NT2/D1 (cell line): ENCODE measurements around the gene TAS2R7.

Experiments
- DNase-seq: peaks from one replicate; pipeline ENCODE4 v3.0.0-alpha.2; 2011; ENCODE audit warnings: low read depth, low spot score
- H3K27me3 ChIP-seq: 2 replicates; pipeline ENCODE4 v1.6.0; 2011; ENCODE audit warnings: mild to moderate bottlenecking; ENCODE audit not compliant: insufficient read length, insufficient read depth
- H3K36me3 ChIP-seq: 2 replicates; pipeline ENCODE4 v1.6.1; 2011; ENCODE audit warnings: mild to moderate bottlenecking, low read length, mixed read lengths; ENCODE audit not compliant: insufficient read depth, insufficient read length
- H3K4me1 ChIP-seq: 2 replicates; pipeline ENCODE4 v1.5.1; 2011; ENCODE audit not compliant: insufficient read depth, insufficient read length
- H3K4me3 ChIP-seq: 2 replicates; pipeline ENCODE4 v1.5.1; 2011; ENCODE audit warnings: low read depth; ENCODE audit not compliant: insufficient read length
- H3K9ac ChIP-seq: 2 replicates; pipeline ENCODE4 v1.6.0; 2011; ENCODE audit warnings: low read depth; ENCODE audit not compliant: insufficient read length
- H3K9me3 ChIP-seq: 2 replicates; pipeline ENCODE4 v1.5.1; 2011; ENCODE audit warnings: mild to moderate bottlenecking, low read length; ENCODE audit not compliant: insufficient read depth
- SUZ12 ChIP-seq: IDR thresholded peaks from 2 replicates; pipeline ENCODE4 v1.6.1; 2011; ENCODE audit not compliant: insufficient read length, insufficient read depth; ENCODE audit errors: extremely low read depth
- YY1 ChIP-seq: IDR thresholded peaks from 2 replicates; pipeline ENCODE4 v1.6.1; 2011; ENCODE audit not compliant: insufficient read length, insufficient read depth
- ZNF274 ChIP-seq: IDR thresholded peaks from 2 replicates; pipeline ENCODE4 v1.6.1; 2011; ENCODE audit warnings: mild to moderate bottlenecking, low read depth, low read length

The TAS2R7 gene

DNA sequence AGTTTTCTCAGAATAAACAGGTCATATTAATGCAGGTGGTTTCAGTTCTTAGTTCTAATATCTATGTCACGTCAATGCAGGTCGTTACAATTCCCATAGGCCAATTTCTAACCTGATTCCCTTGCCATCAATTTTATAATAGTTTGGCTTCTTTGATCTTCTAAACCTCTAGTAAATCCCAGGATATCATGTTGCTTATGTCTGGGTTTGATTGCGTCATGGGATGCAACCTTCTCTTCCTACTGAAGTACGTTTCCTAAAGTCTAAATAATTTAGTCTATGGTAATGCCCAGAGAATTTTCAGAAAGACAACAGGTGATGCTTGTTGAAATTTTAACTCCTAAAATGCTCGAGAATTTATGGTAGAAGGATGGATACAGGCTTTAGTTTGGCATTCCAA, 19.2 kb downstream of the TAS2R7 start:
- H3K9ac ChIP-seq = no peak overlapping the region
- no peaks in the 10 kb centered on the region for H3K4me1 ChIP-seq
- no peak for TF ChIP-seq ZNF274
- no peak for DNase-seq
- H3K27me3 ChIP-seq = no peaks in the 10 kb centered on the region
- H3K9me3 ChIP-seq = no peaks in the 10 kb centered on the region
- no peak overlapping the region for H3K4me3 ChIP-seq
- no peaks in the 10 kb centered on the region for H3K36me3 ChIP-seq

DNA sequence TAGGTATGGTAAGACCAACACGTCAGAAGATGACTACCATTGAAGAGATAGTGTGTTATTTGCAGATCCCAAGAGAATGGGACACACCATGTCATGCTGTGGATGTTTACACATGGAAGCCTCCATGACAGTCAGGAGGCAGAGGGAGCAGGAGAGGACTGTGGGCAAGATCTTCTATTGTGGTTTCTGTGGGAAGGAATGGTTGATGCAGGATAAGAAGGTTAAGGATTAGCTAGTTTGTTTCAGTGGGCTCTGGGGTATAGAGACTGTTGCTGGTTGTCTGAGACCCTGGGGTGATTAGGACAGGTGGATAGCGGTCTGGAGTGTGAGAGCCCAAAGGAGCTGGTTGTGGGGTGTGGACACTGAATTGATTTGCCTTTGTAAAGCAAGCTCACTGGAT, 23.3 kb downstream of the TAS2R7 start:
- H3K4me1 ChIP-seq = no peaks in the 10 kb centered on the region
- H3K27me3 ChIP-seq = no peaks in the 10 kb centered on the region
- no peaks in the 10 kb centered on the region for H3K36me3 ChIP-seq
- TF ChIP-seq SUZ12 (no peak), ZNF274 (no peak), YY1 (no peak)
- DNase-seq = no peak
- H3K4me3 ChIP-seq = no peak overlapping the region
- H3K9ac ChIP-seq = no peak overlapping the region
- H3K9me3 ChIP-seq = no peaks in the 10 kb centered on the region

DNA sequence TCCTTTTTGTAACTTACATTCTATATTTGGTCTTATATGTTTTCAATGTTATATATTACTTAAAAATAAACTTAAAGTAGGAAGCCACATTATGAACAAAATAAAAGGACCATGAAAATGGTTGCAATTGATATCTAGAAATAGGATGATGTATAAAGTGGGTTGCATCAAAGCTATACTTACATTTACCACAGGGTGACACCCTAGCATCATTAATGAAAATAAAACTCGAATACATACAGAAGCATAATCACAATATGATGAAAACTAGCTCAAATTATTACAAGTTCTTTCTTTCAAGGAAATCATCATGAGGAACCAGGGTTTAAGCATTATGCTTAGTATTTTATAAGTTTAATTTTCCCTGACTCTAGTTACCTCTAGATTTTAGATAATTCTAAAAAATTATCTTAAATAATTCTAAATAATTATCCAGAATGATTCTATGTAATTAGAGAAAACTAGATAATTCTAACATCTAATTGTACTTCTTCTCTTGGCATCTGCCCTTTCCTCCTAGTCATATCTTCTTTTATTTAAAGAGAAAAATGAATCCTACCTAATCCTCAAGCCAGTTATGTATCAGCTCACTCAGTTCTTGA, 31.2 kb downstream of the TAS2R7 start:
- Histone ChIP-seq H3K27me3 (no peaks in the 10 kb centered on the region), H3K4me1 (no peaks in the 10 kb centered on the region), H3K4me3 (no peak overlapping the region), H3K36me3 (no peaks in the 10 kb centered on the region), H3K9me3 (no peaks in the 10 kb centered on the region), H3K9ac (no peak overlapping the region)
- peak; percentile 36 for DNase-seq
- TF ChIP-seq SUZ12 (no peak), YY1 (no peak), ZNF274 (no peak)

DNA sequence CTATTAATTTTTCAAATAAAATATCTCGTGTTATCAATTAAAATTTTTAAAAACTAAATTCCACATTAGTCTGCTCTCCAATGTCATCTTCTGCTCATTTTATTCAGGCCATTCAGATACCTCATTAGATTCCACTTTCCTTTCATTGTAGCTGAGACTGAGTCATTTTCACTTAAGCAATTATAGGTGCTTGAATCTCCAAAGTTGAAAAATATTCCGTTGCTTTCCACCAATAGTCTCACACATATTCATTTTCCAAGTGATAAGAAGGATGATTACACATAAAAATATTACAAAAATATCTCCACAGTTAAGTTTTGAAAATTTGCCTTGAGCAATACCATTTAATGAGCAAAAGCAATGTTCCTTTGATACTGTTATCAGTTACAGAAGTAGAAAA, 42.8 kb downstream of the TAS2R7 start:
- H3K4me3 ChIP-seq = no peak overlapping the region
- no peak for DNase-seq
- no peaks in the 10 kb centered on the region for H3K36me3 ChIP-seq
- no peak for TF ChIP-seq YY1
- no peak for TF ChIP-seq SUZ12
- no peak for TF ChIP-seq ZNF274
- H3K9me3 ChIP-seq = peaks cover 19% of the 10 kb centered on the region; the same call in 1 of the 2 replicates
- no peaks in the 10 kb centered on the region for H3K4me1 ChIP-seq
- no peak overlapping the region for H3K9ac ChIP-seq
- H3K27me3 ChIP-seq = no peaks in the 10 kb centered on the region

DNA sequence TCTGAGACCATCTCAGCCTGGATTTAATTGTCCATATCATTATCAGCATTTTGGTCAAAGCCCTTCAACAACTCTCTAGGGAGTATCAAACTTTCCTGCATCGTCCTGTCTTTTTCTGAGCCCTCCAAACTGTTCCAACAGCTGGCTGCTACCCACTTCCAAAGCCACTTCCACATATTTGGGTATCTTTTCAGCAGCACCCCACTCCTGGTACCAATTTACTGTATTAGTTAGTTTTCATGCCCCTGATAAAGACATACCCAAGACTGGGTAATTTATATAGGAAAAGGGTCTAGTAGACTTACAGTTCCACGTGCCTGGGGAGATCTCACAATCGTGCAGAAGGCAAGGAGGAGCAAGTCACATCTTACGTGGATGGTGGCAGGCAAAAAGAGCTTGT, 46.2 kb downstream of the TAS2R7 start:
- Histone ChIP-seq H3K9ac (no peak overlapping the region), H3K36me3 (no peaks in the 10 kb centered on the region), H3K4me1 (no peaks in the 10 kb centered on the region), H3K4me3 (no peak overlapping the region), H3K27me3 (no peaks in the 10 kb centered on the region), H3K9me3 (peaks cover 25% of the 10 kb centered on the region; the same call in 1 of the 2 replicates)
- TF ChIP-seq YY1 (no peak), SUZ12 (no peak), ZNF274 (no peak)
- DNase-seq = no peak

DNA sequence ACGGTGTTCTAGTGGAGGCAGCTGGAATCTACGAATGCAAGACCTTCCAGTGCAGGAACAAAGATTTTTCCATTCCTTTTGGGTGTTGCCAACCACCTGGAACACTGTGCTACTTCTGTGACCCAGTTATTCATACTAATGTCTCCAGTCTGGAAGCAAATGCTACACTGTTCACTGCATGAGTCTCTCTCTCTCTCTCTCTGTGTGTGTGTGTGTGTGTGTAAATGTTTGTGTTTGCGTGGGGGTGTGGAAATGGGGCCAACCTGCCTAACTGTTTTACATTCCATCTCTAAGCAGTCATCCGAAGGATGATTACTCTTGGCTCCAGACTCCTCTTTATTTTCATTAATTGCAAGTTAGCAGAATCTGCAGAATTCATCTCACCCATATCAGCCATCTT, 49.4 kb downstream of the TAS2R7 start:
- no peak overlapping the region for H3K9ac ChIP-seq
- TF ChIP-seq SUZ12 (no peak), YY1 (no peak), ZNF274 (no peak)
- H3K4me1 ChIP-seq = no peaks in the 10 kb centered on the region
- no peaks in the 10 kb centered on the region for H3K27me3 ChIP-seq
- no peak for DNase-seq
- H3K36me3 ChIP-seq = no peaks in the 10 kb centered on the region
- H3K4me3 ChIP-seq = no peak overlapping the region
- peaks cover 30% of the 10 kb centered on the region; the same call in 1 of the 2 replicates for H3K9me3 ChIP-seq
